Thymus (tissue), 11 donors: Measurements from ENCODE around the gene RBM23. TPM values are rescaled to one million over a fixed set of nuclear protein-coding genes. Genes with fewer than 3 reads are reported as not detected.

Source experiments
- DNase-seq, 9 donors: peaks; one replicate each; pipeline ENCODE4 v3.0.0-alpha.2; 2013; ENCODE audit warnings: low spot score in 9 of 9, low read depth in 6 of 9, missing footprints in 1 of 9
- H3K27ac ChIP-seq, 2 donors: one replicate each; pipeline ENCODE4 v1.5.1; 2013; ENCODE audit warnings: control low read depth in 1 of 2, low read depth in 1 of 2, low read length in 1 of 2, mild to moderate bottlenecking in 1 of 2, moderate library complexity in 1 of 2
- H3K27me3 ChIP-seq, 2 donors: one replicate each; pipeline ENCODE4 v1.5.1; 2013; ENCODE audit warnings: low read length in 1 of 2; ENCODE audit not compliant: control insufficient read depth in 2 of 2, insufficient read depth in 1 of 2
- H3K36me3 ChIP-seq, 2 donors: one replicate each; pipeline ENCODE4 v1.5.1; 2013; ENCODE audit warnings: low read length in 1 of 2, mild to moderate bottlenecking in 1 of 2, moderate library complexity in 1 of 2; ENCODE audit not compliant: control insufficient read depth in 2 of 2, insufficient read depth in 2 of 2
- H3K4me1 ChIP-seq, 2 donors: one replicate each; pipeline ENCODE4 v1.5.1; 2013; ENCODE audit warnings: low read length in 2 of 2; ENCODE audit not compliant: control insufficient read depth in 2 of 2, insufficient read depth in 2 of 2
- H3K4me3 ChIP-seq, 2 donors: one replicate each; pipeline ENCODE4 v1.5.1; 2013; ENCODE audit warnings: low read length in 2 of 2, control low read depth in 1 of 2, mild to moderate bottlenecking in 1 of 2
- H3K9me3 ChIP-seq, 2 donors: one replicate each; pipeline ENCODE4 v1.5.1; 2013; ENCODE audit warnings: low read length in 1 of 2, mild to moderate bottlenecking in 1 of 2; ENCODE audit not compliant: control insufficient read depth in 2 of 2, insufficient read depth in 1 of 2
- WGBS: extraction: QIAGEN DNeasy Blood & Tissue Kit; methylation state at CpG from one replicate; pipeline ENCODE4 v1.1.7; 2013; 5-methylcytosine and 5-hydroxymethylcytosine counted together
- polyA plus RNA-seq: library from polyadenylated mRNA; stranded (reverse); fragments of 200-250 nt; gene quantifications from one replicate; pipeline ENCODE4 v1.2.3, GENCODE V29; 2013
- total RNA-seq: library from RNA; stranded (reverse); fragments of 120-200 nt; gene quantifications from one replicate; pipeline ENCODE4 v1.2.4, GENCODE V29; 2013
- donor health status: healthy.

RBM23 gene
- total and polyA plus RNA-seq, 2 donors, result 41.8 to 85.2 TPM

DNA sequence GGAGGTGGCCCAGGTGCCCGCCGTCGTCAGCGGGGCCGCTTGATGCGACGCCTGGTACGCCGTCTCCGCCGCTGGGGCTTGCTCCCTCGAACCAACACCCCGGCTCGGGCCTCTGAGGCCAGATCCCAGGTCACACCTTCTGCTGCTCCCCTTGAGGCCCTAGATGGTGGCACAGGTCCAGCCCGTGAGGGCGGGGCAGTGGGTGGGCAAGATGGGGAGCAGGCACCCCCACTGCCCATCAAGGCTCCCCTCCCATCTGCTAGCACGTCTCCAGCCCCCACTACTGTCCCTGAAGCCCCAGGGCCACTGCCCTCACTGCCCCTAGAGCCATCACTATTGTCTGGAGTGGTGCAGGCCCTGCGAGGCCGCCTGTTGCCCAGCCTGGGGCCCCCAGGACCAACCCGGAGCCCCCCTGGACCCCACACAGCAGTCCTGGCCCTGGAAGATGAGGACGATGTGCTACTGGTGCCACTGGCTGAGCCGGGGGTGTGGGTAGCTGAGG, 41.9 kb downstream of the RBM23 start:
- no peak for DNase-seq

GRCh38 chr14:22875748-22876319, 43.1 kb downstream of the RBM23 start:
- Histone ChIP-seq H3K36me3 (peaks cover 50 to 54% of the 10 kb centered on the region in 2 donors), H3K4me1 (peaks cover 5 to 8% of the 10 kb centered on the region in 2 donors), H3K4me3 (no peak overlapping the region), H3K27me3 (no peaks in the 10 kb centered on the region), H3K9me3 (no peaks in the 10 kb centered on the region), H3K27ac (no peak overlapping the region)
- 99% methylated on average over 20 of the region's 20 CpGs for WGBS
- no peak for DNase-seq

More for the DNA sequence above, 41.9 kb downstream of the RBM23 start:
- no peak overlapping the region for H3K4me3 ChIP-seq
- H3K27me3 ChIP-seq, result peaks cover 0 to 4% of the 10 kb centered on the region in 2 donors
- H3K36me3 ChIP-seq, result peaks cover 50 to 54% of the 10 kb centered on the region in 2 donors
- WGBS, result 99% methylated on average over 22 of the region's 22 CpGs
- no peaks in the 10 kb centered on the region for H3K9me3 ChIP-seq
- H3K27ac ChIP-seq, result no peak overlapping the region
- peaks cover 5 to 10% of the 10 kb centered on the region in 2 donors for H3K4me1 ChIP-seq

- over 99% methylated on average over 15 of the region's 15 CpGs for WGBS
These were observed 43.8 kb downstream of the RBM23 start for GRCh38 chr14:22875003-22875747.

GRCh38 chr14:22872833-22873520, 46.0 kb downstream of the RBM23 start:
- DNase-seq, result no peak
- H3K27me3 ChIP-seq, result no peaks in the 10 kb centered on the region
- no peak overlapping the region for H3K27ac ChIP-seq
- H3K9me3 ChIP-seq, result no peaks in the 10 kb centered on the region
- peak overlapping the region; percentile 68 to 88 for H3K4me3 ChIP-seq
- peaks cover 42 to 47% of the 10 kb centered on the region in 2 donors for H3K36me3 ChIP-seq
- 77% methylated on average over 10 of the region's 10 CpGs for WGBS
- peaks cover 5 to 14% of the 10 kb centered on the region in 2 donors for H3K4me1 ChIP-seq

More at GRCh38 chr14:22875003-22875747, 43.8 kb downstream of the RBM23 start:
- no peaks in the 10 kb centered on the region for H3K9me3 ChIP-seq
- DNase-seq, result no peak
- H3K27ac ChIP-seq, result no peak overlapping the region
- H3K4me1 ChIP-seq, result peaks cover 5 to 12% of the 10 kb centered on the region in 2 donors
- peaks cover 50 to 54% of the 10 kb centered on the region in 2 donors for H3K36me3 ChIP-seq
- H3K4me3 ChIP-seq, result no peak overlapping the region
- no peaks in the 10 kb centered on the region for H3K27me3 ChIP-seq

DNA sequence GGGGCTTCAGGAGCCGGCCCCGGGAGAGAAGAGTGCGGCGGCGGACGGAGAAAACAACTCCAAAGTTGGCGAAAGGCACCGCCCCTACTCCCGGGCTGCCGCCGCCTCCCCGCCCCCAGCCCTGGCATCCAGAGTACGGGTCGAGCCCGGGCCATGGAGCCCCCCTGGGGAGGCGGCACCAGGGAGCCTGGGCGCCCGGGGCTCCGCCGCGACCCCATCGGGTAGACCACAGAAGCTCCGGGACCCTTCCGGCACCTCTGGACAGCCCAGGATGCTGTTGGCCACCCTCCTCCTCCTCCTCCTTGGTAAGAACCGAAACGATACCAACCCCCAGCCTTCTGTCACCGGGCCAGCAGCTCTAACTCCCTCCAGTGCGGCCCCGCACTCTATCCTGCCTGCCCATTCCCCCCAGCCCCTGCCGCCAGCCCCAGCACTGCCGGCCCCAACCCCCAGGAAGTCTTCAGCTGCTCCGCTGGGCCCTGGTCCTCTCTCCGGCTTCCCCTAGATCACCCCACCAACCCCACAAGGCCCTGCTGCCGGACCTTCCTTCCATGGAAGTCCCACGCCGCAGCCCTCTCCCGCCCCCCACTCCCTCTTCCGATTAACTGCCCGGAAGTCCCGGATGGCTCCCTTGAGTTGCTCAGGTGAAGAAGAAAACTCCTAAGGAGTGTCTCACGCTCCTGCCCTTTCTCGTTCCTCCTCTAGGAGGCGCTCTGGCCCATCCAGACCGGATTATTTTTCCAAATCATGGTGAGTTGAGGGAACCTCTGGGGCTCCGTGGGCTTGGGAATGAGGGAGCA, 46.7 kb downstream of the RBM23 start:
- Histone ChIP-seq H3K27me3 (no peaks in the 10 kb centered on the region), H3K36me3 (peaks cover 34 to 39% of the 10 kb centered on the region in 2 donors), H3K27ac (peak overlapping the region; percentile 92 to 98), H3K9me3 (no peaks in the 10 kb centered on the region), H3K4me1 (peaks cover 5 to 14% of the 10 kb centered on the region in 2 donors), H3K4me3 (peak overlapping the region; percentile 68 to 88)
- DNase-seq, result peak in 6 of 9 donors; percentile 58 to 88 (median 77)
- WGBS, result under 1% methylated on average over 45 of the region's 45 CpGs

DNA sequence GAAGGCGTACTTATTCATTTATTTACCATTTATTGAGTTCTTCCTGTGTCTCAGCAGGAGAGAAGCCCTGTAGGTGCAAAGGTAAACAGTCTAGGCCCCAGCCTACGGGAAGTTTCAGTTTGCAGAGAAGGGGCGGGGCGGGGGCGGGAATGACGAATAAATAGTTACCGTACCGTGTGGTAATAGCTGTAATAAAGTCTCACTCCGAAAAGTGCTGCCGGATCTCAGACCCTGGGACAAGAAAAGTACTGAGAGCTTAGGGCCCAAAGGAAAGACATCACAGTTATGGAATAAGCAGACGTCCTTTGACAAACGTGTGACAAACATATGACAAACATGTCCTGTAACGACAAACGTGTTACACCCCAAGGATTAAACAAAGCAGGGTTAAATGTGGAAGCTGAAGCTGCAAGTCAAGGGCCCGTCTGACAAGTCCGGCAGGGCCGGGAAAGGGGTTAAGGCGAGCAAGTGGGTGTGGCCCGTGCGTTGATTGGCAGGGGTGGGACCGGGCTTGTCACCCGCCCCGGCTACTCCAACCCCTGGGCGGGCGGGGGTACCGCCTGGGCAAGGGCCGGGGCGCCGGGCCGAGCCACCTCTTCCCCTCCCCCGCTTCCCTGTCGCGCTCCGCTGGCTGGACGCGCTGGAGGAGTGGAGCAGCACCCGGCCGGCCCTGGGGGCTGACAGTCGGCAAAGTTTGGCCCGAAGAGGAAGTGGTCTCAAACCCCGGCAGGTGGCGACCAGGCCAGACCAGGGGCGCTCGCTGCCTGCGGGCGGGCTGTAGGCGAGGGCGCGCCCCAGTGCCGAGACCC, 47.5 kb downstream of the RBM23 start, which contains the start of gene LRP10:
Gene LRP10 (plus strand): TSS at position 517 of the 809 bp plus-strand sequence. CDS start 564 bp downstream, outside the sequence.
- peak in 6 of 9 donors; percentile 64 to 88 (median 76) for DNase-seq
- Histone ChIP-seq H3K27ac (peak within 1 kb of the TSS; percentile 92 to 98), H3K4me1 (peaks cover 5 to 14% of the 10 kb centered on the region in 2 donors), H3K4me3 (peak within 1 kb of the TSS; percentile 68 to 88), H3K9me3 (no peaks in the 10 kb centered on the region), H3K36me3 (peaks cover 26 to 31% of the 10 kb centered on the region in 2 donors), H3K27me3 (no peaks in the 10 kb centered on the region)
- WGBS, result 1% methylated on average over 50 of the region's 50 CpGs

DNA sequence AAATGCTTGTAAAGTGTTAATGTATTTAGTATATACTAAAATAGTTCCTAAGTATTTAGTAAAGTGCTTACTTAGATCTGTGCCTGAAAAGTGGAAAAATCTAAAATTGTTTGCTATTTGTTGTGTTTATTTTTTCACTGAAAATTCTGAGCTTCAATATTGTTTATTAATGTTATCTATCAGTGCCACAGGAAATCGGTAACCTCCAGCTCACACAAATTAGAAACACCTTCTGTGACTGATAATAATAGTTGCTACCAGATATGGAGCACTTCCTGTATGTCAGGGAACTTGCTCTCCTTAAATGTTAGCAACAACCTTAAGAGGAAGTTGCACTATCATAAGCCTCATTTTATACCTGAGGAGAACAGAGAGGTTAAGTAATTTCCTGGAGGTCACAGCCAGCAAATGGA, 48.1 kb downstream of the RBM23 start:
- no peaks in the 10 kb centered on the region for H3K27me3 ChIP-seq
- DNase-seq, result peak in 1 of 9 donors; percentile 65
- peaks cover 5 to 14% of the 10 kb centered on the region in 2 donors for H3K4me1 ChIP-seq
- WGBS, result 25% methylated on average over 1 of the region's 1 CpG
- H3K9me3 ChIP-seq, result no peaks in the 10 kb centered on the region
- H3K27ac ChIP-seq, result peak overlapping the region; percentile 92 to 98
- peaks cover 20 to 25% of the 10 kb centered on the region in 2 donors for H3K36me3 ChIP-seq
- peak overlapping the region; percentile 68 to 88 for H3K4me3 ChIP-seq

DNA sequence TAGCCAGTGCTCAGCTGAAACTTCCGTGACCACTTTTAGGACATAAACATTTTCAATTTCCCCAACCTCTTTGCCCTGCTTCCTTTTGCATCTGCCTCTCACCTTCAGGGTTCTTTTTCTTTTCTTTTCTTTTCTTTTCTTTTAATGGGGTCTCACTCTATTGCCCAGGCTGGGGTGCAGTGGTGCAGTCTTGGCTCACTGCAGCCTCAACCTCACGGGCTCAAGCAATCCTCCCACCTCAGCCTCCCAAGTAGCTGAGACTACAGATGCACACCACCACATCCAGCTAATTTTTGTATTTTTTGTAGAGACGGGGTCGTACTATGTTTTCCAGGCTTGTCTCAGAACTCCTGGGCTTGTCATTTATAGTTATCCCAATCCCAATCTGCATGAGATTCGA, 52.1 kb downstream of the RBM23 start:
- Histone ChIP-seq H3K36me3 (no peaks in the 10 kb centered on the region), H3K27me3 (peaks cover 0 to under 1% of the 10 kb centered on the region in 2 donors), H3K4me3 (no peak overlapping the region), H3K9me3 (no peaks in the 10 kb centered on the region), H3K4me1 (peaks cover 0 to 5% of the 10 kb centered on the region in 2 donors), H3K27ac (no peak overlapping the region)
- DNase-seq, result no peak
- 98% methylated on average over 5 of the region's 5 CpGs for WGBS
